Stimulated activated CD8-positive, alpha-beta memory T cell treated with anti-CD3 and anti-CD28 coated beads, Interleukin-4, amount 100 ng/mL, for 1 hour (primary cell): ENCODE data around the gene STK32B.

Source experiments
- DNase-seq, 2 donors: peaks; one replicate each; pipeline ENCODE4 v3.0.0-alpha.2; 2020; ENCODE audit warnings: low read depth in 2 of 2, low spot score in 1 of 2

Gene STK32B

GRCh38 chr4:5383191-5383980 lies 332.1 kb downstream of the STK32B start:
- DNase-seq: no peak

GRCh38 chr4:5385741-5386311 lies 334.5 kb downstream of the STK32B start:
- DNase-seq: no peak

- DNase-seq: no peak
These were observed 335.6 kb downstream of the STK32B start for GRCh38 chr4:5386921-5387320.

DNA sequence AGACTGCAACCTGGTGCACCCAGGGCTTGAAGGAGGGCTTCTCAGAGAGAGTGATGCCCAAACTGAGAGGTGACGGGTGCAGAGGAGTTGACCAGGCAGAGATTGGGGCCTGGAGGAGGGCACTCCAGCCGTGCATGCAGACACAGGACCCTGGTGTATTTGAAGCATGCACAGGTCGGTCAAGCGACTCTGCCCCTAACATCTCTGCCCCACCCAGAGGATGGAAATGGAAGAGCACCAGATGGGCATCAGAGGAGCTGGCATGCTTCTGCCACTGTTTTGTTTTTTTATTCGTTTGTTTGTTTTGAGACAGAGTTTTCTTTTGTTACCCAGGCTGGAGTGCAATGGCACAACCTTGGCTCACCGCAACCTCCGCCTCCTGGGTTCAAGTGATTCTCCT lies 336.2 kb downstream of the STK32B start:
- DNase-seq: no peak

DNA sequence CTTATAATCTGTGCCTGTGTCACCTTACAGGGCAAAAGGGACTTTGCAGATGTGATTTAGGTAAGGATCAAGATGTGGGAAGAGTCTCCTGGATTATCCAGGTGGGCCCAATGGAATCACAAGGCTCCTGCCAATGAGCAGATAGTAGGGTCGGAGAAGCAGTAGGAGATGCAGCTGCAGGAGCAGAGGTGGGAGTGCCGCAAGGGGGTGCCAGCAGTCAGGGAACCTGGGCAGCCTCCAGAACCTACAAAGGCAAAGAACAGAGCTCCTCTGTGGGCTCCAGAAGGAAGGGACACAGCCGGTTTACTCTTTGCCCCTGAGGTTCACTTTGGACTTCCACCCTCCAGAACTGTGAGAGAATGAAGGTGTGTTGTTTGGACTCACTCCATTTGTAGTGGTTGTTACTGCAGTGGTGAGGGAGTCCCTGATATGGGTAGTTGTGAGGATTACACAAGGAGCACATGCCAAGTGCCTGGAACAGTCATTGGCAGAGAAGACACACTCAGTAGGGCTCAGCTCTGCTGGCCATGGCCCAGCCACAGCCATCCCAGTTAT lies 338.6 kb downstream of the STK32B start:
- no peak for DNase-seq

GRCh38 chr4:5391492-5391891 lies 340.2 kb downstream of the STK32B start:
- no peak for DNase-seq

DNA sequence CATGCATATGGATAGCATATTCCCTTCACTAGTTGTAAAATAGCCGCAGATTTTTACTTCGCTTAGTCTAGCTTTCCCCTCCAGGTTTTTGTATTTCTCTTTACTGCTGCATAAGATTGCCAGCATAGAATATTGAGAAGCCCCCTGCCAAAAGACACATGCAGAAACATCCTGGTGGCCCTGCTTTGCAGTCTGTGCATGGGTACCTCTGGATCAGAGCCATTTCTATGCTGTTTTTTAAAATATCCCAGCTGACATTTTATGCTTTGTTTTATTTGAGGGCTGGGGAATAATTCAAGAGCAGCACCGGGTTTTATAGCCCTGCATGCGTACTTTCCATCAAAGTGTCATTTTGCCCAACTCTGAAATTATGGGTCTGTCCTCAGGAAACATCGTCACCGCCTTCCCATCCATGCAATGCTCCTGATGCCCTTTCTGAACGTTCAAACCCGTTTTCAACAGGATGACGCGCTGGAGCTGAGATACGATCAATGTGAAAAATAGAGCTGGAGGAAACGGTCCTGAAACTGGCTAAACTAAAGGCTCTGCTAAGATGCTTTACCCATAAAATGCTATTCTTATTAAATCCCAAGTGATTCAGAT lies 342.7 kb downstream of the STK32B start:
- no peak for DNase-seq

- no peak for DNase-seq
These were observed 344.5 kb downstream of the STK32B start for GRCh38 chr4:5395781-5396180.

DNA sequence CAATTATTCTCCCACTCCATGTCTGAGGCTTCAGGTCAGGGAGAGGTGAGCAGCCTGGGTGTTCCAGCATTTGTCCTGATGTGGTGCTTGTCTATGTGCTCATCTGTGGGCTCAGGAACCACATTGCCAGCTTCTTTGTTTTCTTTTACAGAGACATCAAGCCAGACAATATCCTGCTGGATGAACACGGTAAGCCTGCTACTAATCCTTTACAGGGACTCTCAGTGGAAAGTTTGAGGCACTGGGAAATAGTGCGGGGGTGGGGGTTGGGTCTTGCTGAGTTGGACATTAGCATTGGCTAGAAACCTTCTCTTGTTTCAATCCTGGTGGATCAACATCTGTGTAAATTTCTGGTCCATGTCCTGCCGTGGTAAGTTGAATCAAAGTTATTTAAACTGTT lies 346.8 kb downstream of the STK32B start:
- DNase-seq: no peak

GRCh38 chr4:5399124-5399523 lies 347.8 kb downstream of the STK32B start:
- no peak for DNase-seq

DNA sequence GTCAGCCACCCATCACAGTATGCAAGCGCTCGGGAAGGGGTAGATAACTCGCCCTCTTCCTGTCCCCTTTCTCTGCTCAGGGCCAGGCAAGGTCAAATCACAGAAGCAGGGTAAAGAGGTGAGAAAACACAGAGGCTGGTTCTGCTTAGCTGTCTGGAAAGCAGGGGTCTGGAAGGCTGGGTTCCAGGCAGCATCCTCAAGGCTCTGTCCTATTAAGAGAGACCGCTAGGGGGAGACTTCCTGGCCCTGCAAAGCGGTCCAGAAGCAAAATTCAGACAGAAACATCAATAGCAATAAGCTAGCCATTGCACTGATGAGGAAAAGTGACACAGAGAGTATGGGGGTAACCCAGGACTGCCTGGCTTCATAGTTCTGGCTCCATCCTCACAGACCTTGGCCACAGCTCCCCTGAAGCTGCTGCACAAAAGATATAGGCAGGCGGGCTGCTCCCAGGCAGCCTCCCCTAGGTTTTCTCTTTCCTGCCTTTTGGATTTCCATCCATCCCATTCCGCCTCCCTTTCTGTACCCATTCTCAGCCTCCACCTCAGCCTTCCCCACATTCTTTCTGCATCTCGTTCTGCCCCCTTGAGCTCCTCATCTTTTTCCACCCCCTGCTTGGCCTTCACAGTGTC lies 348.6 kb downstream of the STK32B start:
- no peak for DNase-seq

DNA sequence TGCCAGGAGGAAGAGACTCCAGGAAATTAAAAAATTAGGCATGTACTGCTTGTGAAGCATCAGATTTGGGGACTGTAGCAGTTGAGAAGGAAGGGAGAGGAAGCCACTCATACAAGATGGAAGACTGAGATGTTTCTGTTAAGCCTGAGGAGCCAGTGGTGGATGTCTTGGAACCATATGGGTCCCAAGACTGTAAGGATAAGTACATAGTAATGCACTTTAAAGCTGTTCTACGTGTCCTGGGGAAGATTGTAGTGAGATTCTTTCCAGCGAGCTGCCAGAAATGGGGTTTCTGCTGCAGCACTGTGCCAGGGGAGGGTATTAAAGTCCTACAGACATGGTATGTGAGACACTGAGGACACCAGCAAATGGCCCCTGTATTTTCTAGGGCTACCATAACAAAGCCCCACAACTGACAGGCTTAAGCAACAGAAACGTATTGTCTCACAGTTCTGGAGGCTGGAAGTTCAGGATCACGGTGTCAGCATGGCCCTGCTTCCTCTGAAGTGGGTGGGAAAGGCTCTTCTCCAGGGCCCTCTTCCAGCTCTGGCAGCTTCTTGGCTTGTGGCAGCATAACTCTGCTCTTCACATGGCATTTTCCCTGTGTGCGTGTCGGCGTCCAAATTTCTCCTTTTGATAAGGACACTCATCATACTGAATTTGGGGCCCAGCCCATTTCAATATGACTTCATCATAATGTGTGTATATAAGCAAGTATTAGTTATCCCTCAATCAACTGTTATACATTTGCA lies 352.6 kb downstream of the STK32B start:
- no peak for DNase-seq

- DNase-seq: no peak
These were observed 358.0 kb downstream of the STK32B start for GRCh38 chr4:5409237-5409636.

- no peak for DNase-seq
These were observed 358.8 kb downstream of the STK32B start for GRCh38 chr4:5409972-5410618.

DNA sequence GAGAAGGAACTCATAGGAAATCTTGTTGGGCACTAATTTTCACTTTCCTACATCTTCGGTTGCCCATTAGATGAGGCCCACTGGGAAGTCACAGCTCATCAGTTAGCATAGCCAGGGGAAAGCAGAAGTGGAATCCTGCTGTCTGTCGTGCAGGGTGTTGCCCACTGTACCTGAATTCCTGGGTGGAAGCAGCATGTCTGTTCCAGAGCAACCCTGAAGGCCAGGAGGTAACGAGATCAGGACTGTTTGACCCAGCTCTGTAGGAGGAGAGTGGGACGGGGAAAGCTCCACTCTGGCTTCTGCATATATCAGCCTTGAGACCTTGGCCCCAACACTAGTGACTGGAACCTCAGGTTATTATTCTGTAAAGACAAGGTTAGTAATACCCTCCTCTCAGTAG lies 361.0 kb downstream of the STK32B start:
- DNase-seq: no peak

DNA sequence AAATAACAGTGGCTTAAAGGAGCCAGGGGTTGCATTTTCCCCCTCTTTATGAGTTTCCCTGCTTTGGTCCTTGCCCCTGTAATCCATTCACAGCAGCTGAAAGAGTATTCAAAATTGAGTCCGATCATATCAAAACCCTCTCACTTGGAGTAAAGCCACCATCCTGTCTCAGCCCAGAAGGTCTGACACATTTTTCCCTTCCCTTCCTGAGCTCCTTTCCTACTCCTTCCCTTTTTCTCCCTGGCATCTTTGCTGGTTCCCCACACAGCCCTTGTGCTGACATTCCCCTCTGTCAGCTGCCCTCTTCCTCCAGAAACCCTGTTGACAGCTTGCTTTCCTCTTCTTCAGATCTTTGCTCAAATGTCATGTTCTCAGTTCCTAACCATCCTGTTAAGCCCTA lies 361.5 kb downstream of the STK32B start:
- no peak for DNase-seq

DNA sequence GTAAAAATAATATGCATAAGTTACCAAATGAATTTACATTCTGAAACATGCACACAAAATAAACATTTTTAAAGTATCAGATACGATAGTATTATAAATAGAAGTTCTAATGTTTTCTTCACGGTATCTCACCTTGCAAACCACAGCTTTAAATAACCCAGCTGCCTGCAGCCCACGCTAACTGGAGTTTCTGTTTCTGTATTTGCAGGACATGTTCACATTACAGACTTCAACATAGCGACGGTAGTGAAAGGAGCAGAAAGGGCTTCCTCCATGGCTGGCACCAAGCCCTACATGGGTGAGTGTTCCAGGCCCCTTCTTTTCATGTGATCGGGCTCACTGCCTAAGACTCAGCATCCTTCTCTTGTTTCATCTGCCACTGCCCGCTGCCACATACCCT lies 365.4 kb downstream of the STK32B start:
- DNase-seq: no peak

DNA sequence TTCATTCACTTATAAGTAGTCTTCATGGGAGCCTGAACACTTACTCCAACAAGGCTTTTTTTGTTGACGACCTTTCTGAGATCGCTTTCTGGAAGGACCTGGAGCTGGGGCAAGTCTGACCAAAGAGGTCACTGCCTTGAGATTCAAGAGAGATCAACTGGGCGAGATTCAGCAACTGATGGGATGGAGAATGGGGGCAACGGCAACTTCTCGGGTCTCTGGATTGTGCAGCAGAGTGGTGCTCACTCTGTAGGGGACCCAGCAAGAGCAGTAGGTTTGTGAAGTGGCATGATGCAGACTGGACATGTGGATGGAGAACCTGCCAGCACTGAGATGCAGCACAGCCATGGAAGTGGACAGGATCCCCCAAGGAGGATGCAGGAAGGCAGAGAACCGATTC lies 369.0 kb downstream of the STK32B start:
- DNase-seq: no peak

DNA sequence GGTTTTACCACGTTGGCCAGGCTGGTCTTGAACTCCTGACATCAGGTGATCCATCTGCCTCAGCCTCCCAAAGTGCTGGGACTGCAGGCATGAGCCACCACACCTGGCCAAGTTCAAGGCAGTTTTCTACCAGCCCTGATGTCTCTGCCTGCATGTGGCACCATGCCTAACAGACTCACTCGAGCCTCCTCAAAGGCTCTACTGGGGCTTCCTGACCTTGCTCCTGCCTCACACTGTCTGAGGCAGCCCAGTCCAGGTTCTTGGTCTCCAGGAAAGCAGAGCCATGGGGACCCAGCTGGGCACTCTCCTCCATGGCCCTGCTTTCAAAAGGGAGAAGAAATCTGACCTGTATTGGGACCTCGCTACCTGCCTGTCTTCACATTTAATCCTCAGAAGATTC lies 370.1 kb downstream of the STK32B start:
- no peak for DNase-seq

- DNase-seq: no peak
These were observed 370.9 kb downstream of the STK32B start for GRCh38 chr4:5422195-5422594.

DNA sequence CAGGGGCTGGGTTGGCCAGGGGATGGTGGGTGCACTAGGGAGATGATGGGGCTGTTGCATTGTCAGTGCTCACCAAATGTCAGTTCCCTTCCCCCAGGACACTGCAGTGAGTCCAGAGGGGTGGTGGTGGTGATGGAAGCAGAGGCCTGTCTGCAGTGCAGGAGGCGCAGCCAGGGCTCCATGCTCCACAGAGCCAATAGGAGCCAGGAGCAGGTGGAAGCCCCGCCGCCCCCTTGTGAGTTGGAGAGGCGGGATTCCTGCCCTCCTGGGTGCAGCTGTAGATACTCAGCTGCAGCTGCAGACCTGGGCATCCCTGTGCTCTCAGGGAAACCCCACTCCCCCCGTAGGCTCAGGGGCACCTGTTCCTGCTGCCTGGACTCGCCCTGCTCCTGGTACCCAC lies 372.4 kb downstream of the STK32B start:
- DNase-seq: no peak
